ENCODE results near the gene TMEM63B. TPM values are rescaled to one million over a fixed set of nuclear protein-coding genes. Genes with fewer than 3 reads are reported as not detected.

TMEM63B gene
- total RNA-seq, 2 experiments from 2014 or later = 10.9 to 15.2 TPM

DNA sequence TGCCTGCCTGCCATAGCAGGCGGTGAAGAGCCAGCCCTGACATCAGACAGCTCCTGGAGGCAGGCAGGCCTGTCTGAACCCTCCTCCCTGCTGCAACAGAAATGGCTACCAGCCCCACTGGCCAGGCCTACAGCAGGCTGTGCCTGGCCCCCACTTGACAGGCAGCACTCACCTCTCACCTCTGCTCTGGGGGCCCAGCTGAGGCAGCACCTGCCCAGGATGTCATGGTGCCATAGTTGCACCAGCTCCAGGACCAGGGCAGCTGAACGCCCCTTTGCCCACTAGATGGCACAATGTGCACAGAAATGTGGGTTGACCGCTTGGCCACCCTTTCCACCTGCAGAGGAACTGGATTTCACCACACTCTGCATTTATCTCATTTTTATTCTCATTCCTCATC lies 30.7 kb upstream of the TMEM63B start:
- ATAC-seq (peak; percentile 90), DNase-seq (peak; percentile 87)
- no peaks in the 10 kb centered on the region for H3K9me3 Mint-ChIP-seq (ENCODE audit: low read depth)
- no peak overlapping the region for H3K4me3 Mint-ChIP-seq
- CTCF ChIA-PET = interaction anchor here (0.5 to 5.3 kb wide), 26 partner anchors 8 to 659 kb away, joined by 3 to 50 read pairs (median 5); partner anchors contain the start of gene CAPN11
- H3K4me1 Mint-ChIP-seq = no peaks in the 10 kb centered on the region
- H3K27me3 Mint-ChIP-seq = no peaks in the 10 kb centered on the region
- POLR2A ChIA-PET = interaction anchor here (0.6 kb wide), 2 partner anchors 51 to 98 kb away, joined by 4 to 7 read pairs; no protein-coding TSS in a partner anchor
- intact Hi-C loops (cut with DNase I, micrococcal nuclease) = loop anchor here (1.0 to 5.0 kb wide), 7 partner anchors 55 to 242 kb away; partner anchors contain the start of genes NFKBIE (in 1 of the 2) and SLC35B2 (in 1 of the 2)
- peaks cover 2% of the 10 kb centered on the region for H3K36me3 Mint-ChIP-seq (ENCODE audit: low read depth)
- no peak overlapping the region for H3K27ac Mint-ChIP-seq

DNA sequence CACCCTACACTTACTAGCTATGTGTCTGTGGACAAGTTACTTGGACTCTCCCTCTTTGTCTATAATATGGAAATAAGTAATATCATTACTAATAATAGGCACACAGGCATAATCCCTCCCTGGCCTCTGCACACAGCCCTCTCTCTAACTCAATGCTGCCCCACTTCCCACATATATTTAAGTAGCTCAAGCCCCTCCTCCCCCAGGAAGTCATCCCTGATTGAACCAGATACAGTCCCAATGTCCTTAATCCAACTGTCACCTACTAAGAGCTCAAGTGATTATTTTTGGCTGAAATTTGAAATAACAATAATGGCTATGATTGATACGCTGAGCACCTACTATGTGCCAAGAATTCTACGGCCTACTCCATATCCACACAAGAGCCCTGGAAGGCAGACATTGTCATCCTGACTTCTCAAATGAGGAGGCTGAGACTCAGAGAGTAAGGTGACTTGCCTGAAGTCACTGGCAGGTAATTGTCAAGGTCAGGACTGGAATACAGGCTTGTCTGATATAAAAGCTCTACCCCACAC lies 29.5 kb upstream of the TMEM63B start:
- Mint-ChIP-seq H3K4me3 (no peak overlapping the region), H3K4me1 (no peaks in the 10 kb centered on the region), H3K27me3 (no peaks in the 10 kb centered on the region), H3K27ac (peak overlapping the region; percentile 9), H3K36me3 (ENCODE audit: low read depth) (peaks cover 2% of the 10 kb centered on the region), H3K9me3 (ENCODE audit: low read depth) (no peaks in the 10 kb centered on the region)
- intact Hi-C loops (cut with DNase I, micrococcal nuclease) = loop anchor here (2.0 to 5.0 kb wide), 3 partner anchors 139 to 167 kb away; partner anchors contain the start of genes NFKBIE (in 1 of the 2) and SLC35B2 (in 1 of the 2)
- ChIA-PET CTCF (interaction anchor here (0.7 to 5.3 kb wide), 12 partner anchors 9 to 240 kb away, joined by 3 to 50 read pairs (median 6); no protein-coding TSS in a partner anchor), POLR2A (interaction anchor here (0.6 kb wide), 2 partner anchors 102 to 169 kb away, joined by 3 read pairs; no protein-coding TSS in a partner anchor)
- ATAC-seq = no peak
- no peak for DNase-seq

DNA sequence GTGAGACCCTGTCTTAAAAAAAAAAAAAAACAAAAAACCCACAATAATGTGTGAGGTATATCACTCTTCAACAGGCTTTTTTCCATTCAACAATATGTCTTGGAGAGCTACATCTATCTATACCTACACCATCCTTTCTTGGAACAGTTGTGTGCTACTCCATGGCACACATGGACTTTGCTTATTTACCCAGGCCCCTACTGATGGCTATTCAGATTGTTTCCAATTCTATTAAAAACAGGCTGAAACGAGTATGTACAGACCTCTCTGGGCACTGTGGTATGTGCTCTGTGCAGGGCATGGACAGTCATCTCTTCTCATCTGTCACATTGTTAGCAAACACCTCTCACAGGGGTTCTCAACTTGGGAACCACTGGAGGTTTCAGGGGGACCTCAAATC lies 28.2 kb upstream of the TMEM63B start:
- Mint-ChIP-seq H3K36me3 (ENCODE audit: low read depth) (peaks cover 2% of the 10 kb centered on the region), H3K9me3 (ENCODE audit: low read depth) (no peaks in the 10 kb centered on the region), H3K4me1 (no peaks in the 10 kb centered on the region), H3K4me3 (no peak overlapping the region), H3K27ac (no peak overlapping the region), H3K27me3 (no peaks in the 10 kb centered on the region)
- intact Hi-C loops (cut with DNase I, micrococcal nuclease) = loop anchor here in 1 of 2 experiments (5.0 kb wide), 1 partner anchor 138 kb away; no protein-coding TSS in a partner anchor
- ChIA-PET POLR2A (no interaction called here), CTCF (interaction anchor here (0.8 to 5.3 kb wide), 9 partner anchors 10 to 239 kb away, joined by 3 to 50 read pairs (median 4); no protein-coding TSS in a partner anchor)
- DNase-seq (no peak), ATAC-seq (no peak)

DNA sequence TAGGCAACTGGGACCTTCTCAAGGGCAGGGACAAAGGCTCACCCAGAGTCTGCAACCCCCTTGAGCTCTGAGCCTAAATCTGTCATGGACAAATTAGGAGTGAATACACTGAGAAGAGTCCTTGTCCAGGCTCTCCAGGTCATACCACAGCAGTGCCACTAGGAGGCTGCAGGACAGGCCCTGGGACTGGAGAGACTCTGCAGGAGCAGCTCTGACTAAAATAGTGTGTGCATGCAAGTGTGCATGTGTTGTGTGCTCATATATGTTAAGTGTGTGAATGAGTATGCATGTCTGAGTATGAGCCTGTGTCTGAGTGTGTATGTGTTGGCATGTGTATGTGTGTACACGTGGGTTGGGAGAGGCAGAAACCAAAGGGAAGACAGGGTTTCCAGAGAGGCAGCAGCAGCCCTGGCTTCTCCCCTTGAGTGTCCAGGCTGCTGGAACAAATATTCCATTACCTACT lies 27.2 kb upstream of the TMEM63B start:
- peaks cover 7% of the 10 kb centered on the region for H3K36me3 Mint-ChIP-seq (ENCODE audit: low read depth)
- ChIA-PET POLR2A (interaction anchor here (0.5 kb wide), 1 partner anchor 152 kb away, joined by 3 read pairs; no protein-coding TSS in a partner anchor), CTCF (interaction anchor here (0.6 to 3.9 kb wide), 8 partner anchors 11 to 72 kb away, joined by 3 to 19 read pairs (median 3); no protein-coding TSS in a partner anchor)
- no peaks in the 10 kb centered on the region for H3K4me1 Mint-ChIP-seq
- no peaks in the 10 kb centered on the region for H3K9me3 Mint-ChIP-seq (ENCODE audit: low read depth)
- DNase-seq (peak; percentile 53), ATAC-seq (peak; percentile 58)
- no peaks in the 10 kb centered on the region for H3K27me3 Mint-ChIP-seq
- H3K27ac Mint-ChIP-seq = no peak overlapping the region
- intact Hi-C loops (cut with DNase I, micrococcal nuclease) = loop anchor here in 1 of 2 experiments (1.0 kb wide), 1 partner anchor 52 kb away; no protein-coding TSS in a partner anchor
- no peak overlapping the region for H3K4me3 Mint-ChIP-seq

DNA sequence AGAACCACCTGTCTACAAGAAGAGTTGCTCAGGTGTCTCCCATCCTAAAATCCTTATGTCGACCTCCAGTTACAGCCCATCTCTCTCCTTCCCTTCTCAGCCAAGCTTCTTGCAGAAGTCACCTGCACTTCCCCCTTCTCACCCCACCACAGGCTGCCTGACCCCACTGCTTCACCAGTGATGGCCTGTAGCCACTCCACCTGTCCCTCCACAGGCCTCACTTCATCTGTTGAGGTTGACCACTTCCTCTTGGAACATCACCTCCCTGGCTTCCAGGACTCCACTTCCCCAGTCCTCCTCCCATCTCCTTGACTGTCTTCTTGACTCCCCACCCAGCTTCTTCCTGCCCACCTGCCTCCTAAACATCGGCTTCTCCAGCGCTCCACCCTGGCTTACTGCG lies 25.5 kb upstream of the TMEM63B start:
- Mint-ChIP-seq H3K4me1 (no peaks in the 10 kb centered on the region), H3K27ac (no peak overlapping the region), H3K27me3 (no peaks in the 10 kb centered on the region), H3K4me3 (no peak overlapping the region), H3K9me3 (ENCODE audit: low read depth) (no peaks in the 10 kb centered on the region), H3K36me3 (ENCODE audit: low read depth) (peaks cover 12% of the 10 kb centered on the region)
- ChIA-PET CTCF (interaction anchor here (1.4 kb wide), 1 partner anchor 12 kb away, joined by 4 read pairs; no protein-coding TSS in a partner anchor), POLR2A (no interaction called here)
- DNase-seq = no peak
- intact Hi-C loops (cut with DNase I, micrococcal nuclease) = no loop called here
- ATAC-seq = no peak

DNA sequence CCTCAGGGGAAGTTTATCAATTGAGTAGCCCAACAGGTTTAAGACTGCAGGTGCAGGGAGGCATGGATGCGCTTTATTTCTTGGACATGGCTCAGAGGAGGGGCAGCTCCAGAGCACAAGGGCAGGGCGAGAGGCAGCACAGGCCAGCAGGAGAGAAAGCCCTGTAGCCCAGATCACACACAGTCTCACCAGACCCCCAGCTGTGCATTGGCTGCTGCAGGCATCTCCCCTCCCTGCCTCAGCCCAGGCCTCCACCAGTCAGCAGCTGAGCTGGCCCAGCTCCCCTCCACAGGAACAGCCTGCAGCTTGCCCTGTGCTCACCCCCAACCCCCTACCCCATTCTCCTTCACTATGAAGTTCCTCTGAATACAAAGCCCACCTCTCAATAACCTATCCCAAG lies 24.8 kb upstream of the TMEM63B start:
- H3K27me3 Mint-ChIP-seq = no peaks in the 10 kb centered on the region
- ATAC-seq (no peak), DNase-seq (no peak)
- CTCF ChIA-PET = interaction anchor here (0.6 to 1.0 kb wide), 3 partner anchors 41 to 70 kb away, joined by 3 read pairs; no protein-coding TSS in a partner anchor
- no peak overlapping the region for H3K4me3 Mint-ChIP-seq
- no peaks in the 10 kb centered on the region for H3K9me3 Mint-ChIP-seq (ENCODE audit: low read depth)
- no peak overlapping the region for H3K27ac Mint-ChIP-seq
- POLR2A ChIA-PET = no interaction called here
- H3K36me3 Mint-ChIP-seq (ENCODE audit: low read depth) = peaks cover 13% of the 10 kb centered on the region
- no peaks in the 10 kb centered on the region for H3K4me1 Mint-ChIP-seq
- intact Hi-C loops (cut with DNase I, micrococcal nuclease) = no loop called here

DNA sequence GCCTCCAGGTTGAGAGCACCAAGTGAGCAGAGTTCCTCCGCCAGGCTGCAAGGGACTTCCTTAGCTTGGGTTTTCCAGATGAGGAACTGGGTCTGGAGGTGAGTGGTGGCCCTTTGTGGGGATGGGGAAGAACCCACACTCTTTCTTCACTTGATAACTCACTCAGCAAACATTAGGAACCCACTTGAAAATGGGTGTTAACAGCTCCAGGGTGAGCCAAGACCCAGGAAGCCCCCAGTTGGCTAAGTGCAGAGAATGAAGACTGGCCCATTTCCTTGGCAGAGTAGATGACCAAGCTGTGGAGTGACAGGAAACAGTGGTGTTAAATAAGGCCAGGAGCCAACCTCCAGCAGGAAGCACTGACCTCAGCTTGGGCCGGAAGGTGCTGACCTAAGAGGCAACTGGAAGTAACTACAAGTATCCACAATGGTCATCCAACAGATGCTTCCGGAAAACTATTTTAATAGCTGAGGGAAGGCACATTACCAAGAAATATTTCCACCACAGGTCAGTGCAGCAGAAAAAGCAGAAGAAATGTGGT lies 22.8 kb upstream of the TMEM63B start:
- no peaks in the 10 kb centered on the region for H3K4me1 Mint-ChIP-seq
- ChIA-PET POLR2A (no interaction called here), CTCF (interaction anchor here (1.6 kb wide), 1 partner anchor 26 kb away, joined by 3 read pairs; no protein-coding TSS in a partner anchor)
- no peak overlapping the region for H3K27ac Mint-ChIP-seq
- H3K36me3 Mint-ChIP-seq (ENCODE audit: low read depth) = peaks cover 13% of the 10 kb centered on the region
- no peaks in the 10 kb centered on the region for H3K27me3 Mint-ChIP-seq
- H3K9me3 Mint-ChIP-seq (ENCODE audit: low read depth) = no peaks in the 10 kb centered on the region
- intact Hi-C loops (cut with DNase I, micrococcal nuclease) = no loop called here
- DNase-seq (no peak), ATAC-seq (no peak)
- no peak overlapping the region for H3K4me3 Mint-ChIP-seq

DNA sequence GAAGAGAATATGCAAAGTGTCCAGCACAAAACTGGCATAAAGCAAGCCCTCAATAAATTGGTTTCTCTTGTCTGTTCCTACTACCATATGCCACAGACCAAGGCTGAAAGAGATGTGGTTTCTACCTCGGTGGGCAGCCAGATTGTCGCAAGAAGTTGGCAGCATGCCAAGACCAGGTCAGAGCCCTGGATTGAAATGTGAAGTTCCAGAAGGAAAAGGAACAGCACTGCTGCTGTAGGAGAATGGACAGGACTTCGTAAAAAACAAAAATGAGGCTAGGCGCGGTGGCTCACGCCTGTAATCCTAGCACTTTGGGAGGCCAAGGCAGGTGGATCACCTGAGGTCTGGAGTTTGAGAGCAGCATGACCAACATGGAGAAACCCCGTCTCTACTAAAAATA lies 22.2 kb upstream of the TMEM63B start:
- H3K27ac Mint-ChIP-seq = no peak overlapping the region
- POLR2A ChIA-PET = no interaction called here
- ATAC-seq (no peak), DNase-seq (no peak)
- H3K4me1 Mint-ChIP-seq = no peaks in the 10 kb centered on the region
- intact Hi-C loops (cut with DNase I, micrococcal nuclease) = no loop called here
- H3K36me3 Mint-ChIP-seq (ENCODE audit: low read depth) = peaks cover 18% of the 10 kb centered on the region
- no peaks in the 10 kb centered on the region for H3K27me3 Mint-ChIP-seq
- H3K4me3 Mint-ChIP-seq = no peak overlapping the region
- CTCF ChIA-PET = interaction anchor here (1.6 kb wide), 1 partner anchor 26 kb away, joined by 3 read pairs; no protein-coding TSS in a partner anchor
- no peaks in the 10 kb centered on the region for H3K9me3 Mint-ChIP-seq (ENCODE audit: low read depth)

DNA sequence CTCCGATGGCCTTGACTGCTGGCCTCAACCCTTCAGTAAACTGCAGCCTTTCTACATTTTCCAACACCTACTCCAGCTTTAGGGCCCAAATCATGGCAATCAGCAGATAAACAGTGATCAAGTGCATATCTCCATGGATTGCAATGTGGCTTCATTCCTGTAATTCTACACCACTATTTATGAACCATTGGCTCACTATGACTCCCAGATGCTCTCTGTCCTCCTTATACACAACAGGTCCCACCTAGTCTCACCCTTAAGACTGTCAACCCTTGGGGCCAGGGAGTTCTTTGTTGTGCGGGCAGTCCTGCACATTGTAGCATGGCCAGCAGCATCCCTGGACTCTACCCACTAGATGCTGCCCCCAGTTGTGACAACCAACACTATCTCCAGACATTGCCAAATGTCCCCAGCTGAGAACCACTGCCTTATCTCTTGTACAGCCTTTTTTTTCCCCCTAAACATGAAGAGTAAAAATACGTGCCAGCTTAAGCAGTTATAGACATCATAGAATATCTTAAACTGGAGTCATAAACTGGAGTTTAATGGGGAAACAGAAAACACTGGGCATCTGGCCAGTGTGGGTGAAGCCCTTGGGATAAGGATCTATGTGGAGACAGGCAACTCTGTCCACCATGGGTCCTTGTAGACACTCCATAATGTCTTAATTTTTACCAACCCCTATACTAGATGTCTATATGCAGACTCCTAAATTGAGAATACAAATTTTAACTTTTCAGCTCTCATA lies 21.2 kb upstream of the TMEM63B start:
- ATAC-seq (no peak), DNase-seq (no peak)
- H3K27me3 Mint-ChIP-seq = no peaks in the 10 kb centered on the region
- CTCF ChIA-PET = interaction anchor here (1.1 to 1.6 kb wide), 3 partner anchors 8 to 27 kb away, joined by 3 to 4 read pairs (median 3); no protein-coding TSS in a partner anchor
- no peak overlapping the region for H3K27ac Mint-ChIP-seq
- intact Hi-C loops (cut with DNase I, micrococcal nuclease) = no loop called here
- no peaks in the 10 kb centered on the region for H3K9me3 Mint-ChIP-seq (ENCODE audit: low read depth)
- POLR2A ChIA-PET = no interaction called here
- H3K36me3 Mint-ChIP-seq (ENCODE audit: low read depth) = peaks cover 19% of the 10 kb centered on the region
- H3K4me1 Mint-ChIP-seq = no peaks in the 10 kb centered on the region
- no peak overlapping the region for H3K4me3 Mint-ChIP-seq

DNA sequence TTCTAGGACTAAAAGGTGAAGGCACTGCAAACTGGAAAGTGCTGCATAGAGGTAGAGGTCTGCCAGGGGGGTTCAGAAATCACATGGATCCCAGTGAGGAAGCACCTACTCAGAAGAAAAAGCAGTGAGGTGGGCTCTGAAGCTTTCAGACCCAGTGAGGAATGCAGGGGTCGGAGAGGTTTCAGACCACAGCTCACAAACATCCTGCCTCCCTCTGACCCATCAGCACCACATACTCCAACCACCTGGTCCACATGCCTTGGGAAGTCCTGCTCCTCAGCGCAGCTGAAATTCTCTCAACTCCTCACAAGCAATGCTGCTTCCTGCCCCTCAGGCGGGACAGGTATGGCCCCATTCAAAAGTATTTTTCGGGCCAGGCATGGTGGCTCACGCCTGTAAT lies 20.3 kb upstream of the TMEM63B start:
- intact Hi-C loops (cut with DNase I, micrococcal nuclease) = no loop called here

DNA sequence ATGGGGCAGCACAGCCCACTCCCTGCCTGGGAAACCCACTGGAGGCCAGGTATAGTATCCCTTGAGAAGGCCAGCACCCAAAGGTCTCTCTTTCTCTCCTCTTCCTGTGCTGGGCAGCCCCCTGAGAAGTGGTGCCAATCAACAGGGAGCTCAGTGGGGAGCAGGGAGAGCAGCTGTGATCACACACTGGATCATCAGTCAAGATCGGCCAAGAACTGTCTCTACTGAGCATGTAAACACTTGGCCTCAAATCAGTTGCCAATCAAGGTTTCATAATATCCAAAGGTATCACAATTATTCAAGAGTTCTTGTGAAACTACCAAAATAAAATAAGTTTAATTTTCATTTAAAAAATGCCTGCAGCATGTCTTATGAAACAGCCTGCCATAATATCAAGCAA lies 18.9 kb upstream of the TMEM63B start:
- H3K36me3 Mint-ChIP-seq (ENCODE audit: low read depth) = peaks cover 31% of the 10 kb centered on the region
- H3K4me1 Mint-ChIP-seq = no peaks in the 10 kb centered on the region
- no peaks in the 10 kb centered on the region for H3K9me3 Mint-ChIP-seq (ENCODE audit: low read depth)
- H3K27ac Mint-ChIP-seq = no peak overlapping the region
- DNase-seq (no peak), ATAC-seq (no peak)
- no peaks in the 10 kb centered on the region for H3K27me3 Mint-ChIP-seq
- intact Hi-C loops (cut with DNase I, micrococcal nuclease) = no loop called here
- H3K4me3 Mint-ChIP-seq = no peak overlapping the region
- POLR2A ChIA-PET = no interaction called here
- CTCF ChIA-PET = interaction anchor here (1.0 kb wide), 1 partner anchor 30 kb away, joined by 3 read pairs; no protein-coding TSS in a partner anchor

More for the DNA sequence above, 20.3 kb upstream of the TMEM63B start:
- Mint-ChIP-seq H3K36me3 (ENCODE audit: low read depth) (peaks cover 27% of the 10 kb centered on the region), H3K4me1 (no peaks in the 10 kb centered on the region), H3K27me3 (no peaks in the 10 kb centered on the region), H3K9me3 (ENCODE audit: low read depth) (no peaks in the 10 kb centered on the region), H3K4me3 (no peak overlapping the region), H3K27ac (no peak overlapping the region)
- DNase-seq = no peak
- ATAC-seq = no peak
- ChIA-PET POLR2A (no interaction called here), CTCF (interaction anchor here (1.1 to 1.4 kb wide), 2 partner anchors 9 to 11 kb away, joined by 3 to 4 read pairs; no protein-coding TSS in a partner anchor)
